ENCODE data around the gene LACTB.

The LACTB gene

GRCh38 chr15:63090472-63090871 lies 31.2 kb upstream of the LACTB start:
- TF ChIP-seq PATZ1 (CRISPR knock-in tag; IDR thresholded peaks at IDR 0.05; ENCODE audit: borderline replicate concordance) = no peak
- no peak for TF ChIP-seq TCF4 (CRISPR knock-in tag; IDR thresholded peaks at IDR 0.05; ENCODE audit: borderline replicate concordance)
- no peak for TF ChIP-seq ZC3H10 (CRISPR knock-in tag; IDR thresholded peaks at IDR 0.05)
- no peak for TF ChIP-seq GLIS3 (CRISPR knock-in tag; IDR thresholded peaks at IDR 0.05)
- TF ChIP-seq ISL1 (CRISPR knock-in tag; IDR thresholded peaks at IDR 0.05) = no peak
- no peak for TF ChIP-seq ZNF70 (CRISPR knock-in tag; IDR thresholded peaks at IDR 0.05)
- no peak for TF ChIP-seq TOX (CRISPR knock-in tag; IDR thresholded peaks at IDR 0.05; ENCODE audit: borderline replicate concordance)
- TF ChIP-seq BACH2 (CRISPR knock-in tag; IDR thresholded peaks at IDR 0.05; ENCODE audit: borderline replicate concordance) = no peak
- no peak for TF ChIP-seq SNAI2 (CRISPR knock-in tag; IDR thresholded peaks at IDR 0.05)
- no peak for TF ChIP-seq ZFP30 (CRISPR knock-in tag; IDR thresholded peaks at IDR 0.05)
- no peak for TF ChIP-seq CSRNP3 (CRISPR knock-in tag; IDR thresholded peaks at IDR 0.05)
- no peak for TF ChIP-seq CSDC2 (CRISPR knock-in tag; IDR thresholded peaks at IDR 0.05)
- TF ChIP-seq POU6F1 (CRISPR knock-in tag; IDR thresholded peaks at IDR 0.05; ENCODE audit: borderline replicate concordance, low read depth) = no peak
- no peak for TF ChIP-seq ZNF8 (CRISPR knock-in tag; IDR thresholded peaks at IDR 0.05)
- no peak for TF ChIP-seq TSHZ2 (CRISPR knock-in tag; IDR thresholded peaks at IDR 0.05)
- no peak for TF ChIP-seq ZFP3 (CRISPR knock-in tag; IDR thresholded peaks at IDR 0.05)
- no peak for TF ChIP-seq RARB (CRISPR knock-in tag; IDR thresholded peaks at IDR 0.05)
- no peak for TF ChIP-seq ZNF565 (CRISPR knock-in tag; conservative IDR thresholded peaks at IDR 0.05; ENCODE audit: low read depth)
- no peak for TF ChIP-seq ARNTL (CRISPR knock-in tag; IDR thresholded peaks at IDR 0.05; ENCODE audit: borderline replicate concordance, low read depth)
- no peak for ATAC-seq

DNA sequence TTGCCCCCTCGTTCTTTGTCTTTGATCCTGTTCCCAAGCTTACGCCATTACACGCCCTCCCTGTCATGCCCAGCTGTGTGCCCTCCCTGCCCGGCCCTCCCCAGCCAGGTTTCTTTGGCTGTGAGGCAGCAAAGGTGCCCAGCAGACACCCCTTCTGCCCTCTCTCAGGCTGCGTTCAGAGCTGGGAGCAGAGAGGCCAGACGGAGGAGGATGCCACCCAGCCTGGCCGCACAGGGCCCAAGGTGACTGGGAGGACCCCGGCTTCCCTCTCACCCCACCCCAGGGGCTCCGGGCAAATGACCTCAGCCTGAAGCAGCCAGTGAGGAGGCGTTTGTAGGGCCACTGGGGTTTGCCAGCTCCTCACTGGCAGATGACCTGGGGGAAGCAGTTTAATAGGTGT lies 30.8 kb upstream of the LACTB start:
- ATAC-seq = no peak
- no peak for TF ChIP-seq ZNF70 (CRISPR knock-in tag; IDR thresholded peaks at IDR 0.05)
- TF ChIP-seq BACH2 (CRISPR knock-in tag; IDR thresholded peaks at IDR 0.05; ENCODE audit: borderline replicate concordance) = no peak
- no peak for TF ChIP-seq ZFP30 (CRISPR knock-in tag; IDR thresholded peaks at IDR 0.05)
- no peak for TF ChIP-seq ZFP3 (CRISPR knock-in tag; IDR thresholded peaks at IDR 0.05)
- no peak for TF ChIP-seq ESRRG (CRISPR knock-in tag; IDR thresholded peaks at IDR 0.05)
- no peak for TF ChIP-seq PPARA (CRISPR knock-in tag; IDR thresholded peaks at IDR 0.05; ENCODE audit: borderline replicate concordance)
- no peak for TF ChIP-seq ARNTL (CRISPR knock-in tag; IDR thresholded peaks at IDR 0.05; ENCODE audit: borderline replicate concordance, low read depth)
- TF ChIP-seq ZNF8 (CRISPR knock-in tag; IDR thresholded peaks at IDR 0.05) = no peak
- no peak for TF ChIP-seq ISL1 (CRISPR knock-in tag; IDR thresholded peaks at IDR 0.05)

GRCh38 chr15:63091679-63092446 lies 29.8 kb upstream of the LACTB start:
- no peak for ATAC-seq
- TF ChIP-seq CSDC2 (CRISPR knock-in tag; IDR thresholded peaks at IDR 0.05) = no peak
- no peak for TF ChIP-seq ZFP30 (CRISPR knock-in tag; IDR thresholded peaks at IDR 0.05)
- no peak for TF ChIP-seq ZNF8 (CRISPR knock-in tag; IDR thresholded peaks at IDR 0.05)
- TF ChIP-seq, protein P1, sequence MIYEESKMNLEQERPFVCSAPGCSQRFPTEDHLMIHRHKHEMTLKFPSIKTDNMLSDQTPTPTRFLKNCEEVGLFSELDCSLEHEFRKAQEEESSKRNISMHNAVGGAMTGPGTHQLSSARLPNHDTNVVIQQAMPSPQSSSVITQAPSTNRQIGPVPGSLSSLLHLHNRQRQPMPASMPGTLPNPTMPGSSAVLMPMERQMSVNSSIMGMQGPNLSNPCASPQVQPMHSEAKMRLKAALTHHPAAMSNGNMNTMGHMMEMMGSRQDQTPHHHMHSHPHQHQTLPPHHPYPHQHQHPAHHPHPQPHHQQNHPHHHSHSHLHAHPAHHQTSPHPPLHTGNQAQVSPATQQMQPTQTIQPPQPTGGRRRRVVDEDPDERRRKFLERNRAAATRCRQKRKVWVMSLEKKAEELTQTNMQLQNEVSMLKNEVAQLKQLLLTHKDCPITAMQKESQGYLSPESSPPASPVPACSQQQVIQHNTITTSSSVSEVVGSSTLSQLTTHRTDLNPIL (CRISPR knock-in tag; IDR thresholded peaks at IDR 0.05; ENCODE audit: low read depth) = no peak
- TF ChIP-seq OSR1 (CRISPR knock-in tag; IDR thresholded peaks at IDR 0.05) = no peak
- TF ChIP-seq SNAI2 (CRISPR knock-in tag; IDR thresholded peaks at IDR 0.05) = no peak
- TF ChIP-seq ARNTL (CRISPR knock-in tag; IDR thresholded peaks at IDR 0.05; ENCODE audit: borderline replicate concordance, low read depth) = no peak
- TF ChIP-seq CSRNP3 (CRISPR knock-in tag; IDR thresholded peaks at IDR 0.05) = no peak
- no peak for TF ChIP-seq PPARA (CRISPR knock-in tag; IDR thresholded peaks at IDR 0.05; ENCODE audit: borderline replicate concordance)

All from SK-N-SH treated with all-trans-retinoic acid at 6 μM for 48 hours (cell line).